Gastrocnemius medialis (tissue), 4 donors: ENCODE data around the gene MTM1.

Experiments
- POLR2A ChIP-seq, 2 donors: fragments of 450-650 bp; IDR thresholded peaks; one replicate each; pipeline ENCODE4 v1.6.1; 2017; ENCODE audit warnings: antibody characterized with exemption in 2 of 2, mild to moderate bottlenecking in 2 of 2, moderate library complexity in 2 of 2
- TF ChIP-seq, protein P1 (sequence below), 5 experiments: fragments of 450-650 bp in 3 of 5; fragments of 200-600 bp in 2 of 5; sonication (generic) in 2 of 5; IDR thresholded peaks in 4 of 5; conservative IDR thresholded peaks in 1 of 5; 1 replicate in 4 of 5; 2 replicates in 1 of 5; pipeline ENCODE4 v1.5.1; 2016 to 2019; ENCODE audit warnings: antibody characterized with exemption in 5 of 5, mild to moderate bottlenecking in 3 of 5, moderate library complexity in 3 of 5

DNA sequence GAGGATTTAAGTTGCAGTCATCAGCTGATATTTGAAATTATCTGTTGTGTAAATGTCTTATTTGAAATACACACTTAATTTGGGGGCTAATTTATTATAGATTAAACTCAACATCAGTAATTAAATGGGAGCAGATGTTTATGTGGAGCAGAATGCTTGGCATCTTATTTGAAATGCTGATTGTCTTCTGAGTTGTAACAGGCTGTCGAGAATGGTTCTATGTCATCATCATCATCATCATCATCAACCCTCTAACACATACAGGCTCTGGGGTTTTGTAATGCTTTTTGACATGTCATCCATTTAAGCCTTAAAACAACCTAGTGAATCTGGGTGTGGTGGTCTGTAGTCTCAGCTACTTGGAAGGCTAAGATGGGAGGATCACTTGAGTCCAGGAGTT is 133.0 kb downstream of the MTM1 start:
- TF ChIP-seq POLR2A (IDR thresholded peaks at IDR 0.05): no peak
- TF ChIP-seq, protein P1, sequence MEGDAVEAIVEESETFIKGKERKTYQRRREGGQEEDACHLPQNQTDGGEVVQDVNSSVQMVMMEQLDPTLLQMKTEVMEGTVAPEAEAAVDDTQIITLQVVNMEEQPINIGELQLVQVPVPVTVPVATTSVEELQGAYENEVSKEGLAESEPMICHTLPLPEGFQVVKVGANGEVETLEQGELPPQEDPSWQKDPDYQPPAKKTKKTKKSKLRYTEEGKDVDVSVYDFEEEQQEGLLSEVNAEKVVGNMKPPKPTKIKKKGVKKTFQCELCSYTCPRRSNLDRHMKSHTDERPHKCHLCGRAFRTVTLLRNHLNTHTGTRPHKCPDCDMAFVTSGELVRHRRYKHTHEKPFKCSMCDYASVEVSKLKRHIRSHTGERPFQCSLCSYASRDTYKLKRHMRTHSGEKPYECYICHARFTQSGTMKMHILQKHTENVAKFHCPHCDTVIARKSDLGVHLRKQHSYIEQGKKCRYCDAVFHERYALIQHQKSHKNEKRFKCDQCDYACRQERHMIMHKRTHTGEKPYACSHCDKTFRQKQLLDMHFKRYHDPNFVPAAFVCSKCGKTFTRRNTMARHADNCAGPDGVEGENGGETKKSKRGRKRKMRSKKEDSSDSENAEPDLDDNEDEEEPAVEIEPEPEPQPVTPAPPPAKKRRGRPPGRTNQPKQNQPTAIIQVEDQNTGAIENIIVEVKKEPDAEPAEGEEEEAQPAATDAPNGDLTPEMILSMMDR (IDR thresholded peaks at IDR 0.05 in 4 of 5, conservative IDR thresholded peaks at IDR 0.05 in 1 of 5): no peak
